ENCODE data around the gene ZIC1.

- TF ChIP-seq CTCF (IDR thresholded peaks at IDR 0.05) (no peak), ZFX (IDR thresholded peaks at IDR 0.05; ENCODE audit: borderline replicate concordance) (no peak)
These were observed 16.6 kb upstream of the ZIC1 start for GRCh38 chr3:147392625-147392946.
